Measurements from ENCODE around the gene C22orf15.
A peak's percentile ranks its signal among the peaks of the same experiment; 100 is the strongest.

Gene C22orf15

DNA sequence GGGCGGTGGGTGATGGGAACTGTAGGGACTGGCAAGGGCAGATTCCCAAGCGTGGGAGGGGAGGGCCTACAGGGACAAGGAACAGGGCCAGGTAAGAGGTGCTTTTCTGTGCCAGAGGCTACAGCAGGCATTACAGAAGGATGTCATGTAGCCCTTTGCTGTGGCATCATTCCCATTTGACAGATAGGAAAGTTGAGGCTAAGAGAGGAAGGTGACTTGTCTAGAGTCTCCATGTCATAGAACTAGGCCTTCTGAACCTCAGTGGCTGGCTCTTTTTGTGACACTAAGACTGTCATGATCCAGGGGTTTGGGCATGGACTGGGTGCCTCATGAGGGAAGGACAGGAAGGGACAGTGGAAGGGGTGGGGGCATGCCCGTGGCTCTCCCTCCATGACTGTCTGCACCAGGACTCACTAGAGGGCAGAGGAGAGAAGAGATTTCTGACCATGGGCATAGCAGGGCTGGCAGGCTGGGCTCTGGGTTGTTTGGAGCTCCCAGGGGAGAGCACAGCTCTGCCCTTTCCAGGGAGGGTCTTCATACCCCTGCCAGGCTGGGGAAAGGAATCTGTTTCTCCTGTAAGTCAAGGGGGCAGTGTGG is 13.1 kb downstream of the C22orf15 start:
- ATAC-seq (no peak), DNase-seq (ENCODE audit: low spot score in 2 of 2) (no peak)
- no peaks in the 10 kb centered on the region for H3K36me3 Mint-ChIP-seq
- no peaks in the 10 kb centered on the region for H3K9me3 Mint-ChIP-seq
- H3K4me3 Mint-ChIP-seq: no peak overlapping the region
- peaks cover 21% of the 10 kb centered on the region for H3K4me1 Mint-ChIP-seq
- H3K27ac Mint-ChIP-seq: no peak overlapping the region

DNA sequence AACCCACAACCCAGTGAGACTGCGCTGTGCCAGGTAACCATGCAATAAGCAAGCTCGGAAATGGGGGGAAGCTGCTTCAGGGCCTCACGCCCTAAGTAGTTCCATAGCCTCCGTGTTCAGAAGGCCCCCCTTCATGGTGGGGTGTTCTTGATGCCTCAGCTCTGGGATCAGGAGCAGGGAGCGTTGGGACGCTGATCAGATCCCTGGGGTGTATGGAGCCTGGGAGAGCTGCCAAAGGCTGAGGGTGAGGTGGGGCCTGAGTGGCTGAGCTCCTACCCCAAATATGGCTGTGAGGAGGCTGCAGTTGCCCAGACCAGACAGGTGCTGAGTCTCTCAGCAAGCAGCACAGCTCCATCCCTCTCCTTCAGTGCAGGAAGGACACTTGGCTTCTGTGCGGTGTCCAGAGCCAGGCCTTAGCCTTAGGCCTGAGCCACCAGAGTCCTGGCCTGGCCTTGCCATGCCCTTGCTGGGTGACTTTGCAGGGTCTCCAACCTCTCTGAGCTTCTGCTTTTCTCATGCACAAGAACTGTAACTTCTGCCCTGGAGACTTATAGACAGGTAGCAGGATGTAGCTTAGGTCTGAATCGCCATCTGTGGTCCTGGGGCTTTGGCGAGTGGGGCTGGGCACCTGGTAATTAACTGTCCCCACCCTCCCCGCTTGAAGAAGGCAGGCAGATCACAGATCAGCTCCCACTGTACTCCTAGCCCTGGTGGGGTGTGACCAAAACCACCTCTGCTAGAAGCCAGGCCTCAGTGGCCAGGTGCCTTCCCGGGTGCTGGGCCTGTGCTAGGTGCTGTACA is 15.2 kb downstream of the C22orf15 start:
- Mint-ChIP-seq H3K27ac (no peak overlapping the region), H3K4me1 (peaks cover 10% of the 10 kb centered on the region), H3K9me3 (no peaks in the 10 kb centered on the region), H3K36me3 (no peaks in the 10 kb centered on the region), H3K4me3 (no peak overlapping the region)
- DNase-seq (ENCODE audit: low spot score in 2 of 2) (no peak), ATAC-seq (no peak)

DNA sequence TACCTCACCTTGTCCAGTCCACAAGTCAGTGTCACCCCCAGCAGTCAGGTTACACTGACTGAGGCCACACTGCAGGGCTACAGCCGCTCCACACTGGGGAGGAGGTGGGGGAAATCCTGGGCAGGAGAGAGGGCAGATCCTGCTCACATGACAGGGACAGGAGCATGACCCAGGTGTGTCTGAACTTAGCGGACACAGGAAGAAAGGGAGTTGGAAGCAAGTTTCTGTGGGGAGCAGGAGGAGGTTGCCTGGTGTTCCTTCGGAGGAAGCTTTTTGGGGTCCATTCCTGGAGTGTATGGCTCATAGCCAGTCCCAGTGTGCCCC is 15.7 kb downstream of the C22orf15 start:
- ATAC-seq: no peak
- Mint-ChIP-seq H3K36me3 (no peaks in the 10 kb centered on the region), H3K4me3 (no peak overlapping the region), H3K4me1 (peaks cover 5% of the 10 kb centered on the region), H3K27ac (no peak overlapping the region), H3K9me3 (no peaks in the 10 kb centered on the region)
- DNase-seq (ENCODE audit: low spot score in 2 of 2): no peak

DNA sequence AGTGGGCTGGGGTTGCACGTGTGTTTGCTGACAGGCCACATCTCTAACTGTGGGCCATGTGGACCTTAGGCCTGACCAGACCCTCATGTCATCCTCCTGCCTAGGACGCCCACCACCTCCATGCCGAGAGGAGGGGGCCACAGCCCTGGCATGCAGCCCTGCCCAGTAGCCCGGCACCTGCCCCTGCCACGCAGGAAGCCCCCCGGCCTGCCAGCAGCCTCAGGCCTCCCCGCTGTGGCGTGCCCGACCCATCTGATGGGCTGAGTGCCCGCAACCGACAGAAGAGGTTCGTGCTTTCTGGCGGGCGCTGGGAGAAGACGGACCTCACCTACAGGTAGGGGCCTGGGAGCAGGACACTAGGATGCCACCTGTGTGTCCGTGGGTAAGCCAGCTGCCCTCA is 16.3 kb downstream of the C22orf15 start:
- ATAC-seq: no peak
- Mint-ChIP-seq H3K27ac (peak overlapping the region; percentile 69), H3K4me3 (no peak overlapping the region), H3K36me3 (no peaks in the 10 kb centered on the region), H3K9me3 (no peaks in the 10 kb centered on the region), H3K4me1 (peaks cover 5% of the 10 kb centered on the region)
- no peak for DNase-seq (ENCODE audit: low spot score in 2 of 2)

DNA sequence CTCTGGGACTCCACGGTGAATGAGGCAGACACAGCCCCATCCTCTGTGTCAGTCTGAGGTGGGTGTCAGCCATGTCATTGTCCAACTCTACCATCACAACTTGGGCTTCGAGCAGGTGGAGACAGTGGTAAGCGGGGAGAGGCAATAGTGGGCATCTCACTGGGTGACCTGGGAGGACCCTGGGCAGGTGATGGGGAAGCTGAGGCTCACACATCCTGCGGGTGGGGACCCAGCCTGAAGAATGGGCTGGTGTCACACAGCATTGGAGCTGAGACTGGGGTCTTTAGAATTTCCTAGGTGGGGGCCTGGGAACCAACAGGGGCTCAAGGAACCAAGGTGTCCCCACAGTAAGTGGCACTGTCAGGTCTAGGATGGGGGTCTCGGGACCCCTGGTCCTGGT is 16.9 kb downstream of the C22orf15 start:
- DNase-seq (ENCODE audit: low spot score in 2 of 2): no peak
- Mint-ChIP-seq H3K27ac (peak overlapping the region; percentile 69), H3K9me3 (no peaks in the 10 kb centered on the region), H3K36me3 (no peaks in the 10 kb centered on the region), H3K4me1 (peaks cover 5% of the 10 kb centered on the region), H3K4me3 (no peak overlapping the region)
- ATAC-seq: no peak

DNA sequence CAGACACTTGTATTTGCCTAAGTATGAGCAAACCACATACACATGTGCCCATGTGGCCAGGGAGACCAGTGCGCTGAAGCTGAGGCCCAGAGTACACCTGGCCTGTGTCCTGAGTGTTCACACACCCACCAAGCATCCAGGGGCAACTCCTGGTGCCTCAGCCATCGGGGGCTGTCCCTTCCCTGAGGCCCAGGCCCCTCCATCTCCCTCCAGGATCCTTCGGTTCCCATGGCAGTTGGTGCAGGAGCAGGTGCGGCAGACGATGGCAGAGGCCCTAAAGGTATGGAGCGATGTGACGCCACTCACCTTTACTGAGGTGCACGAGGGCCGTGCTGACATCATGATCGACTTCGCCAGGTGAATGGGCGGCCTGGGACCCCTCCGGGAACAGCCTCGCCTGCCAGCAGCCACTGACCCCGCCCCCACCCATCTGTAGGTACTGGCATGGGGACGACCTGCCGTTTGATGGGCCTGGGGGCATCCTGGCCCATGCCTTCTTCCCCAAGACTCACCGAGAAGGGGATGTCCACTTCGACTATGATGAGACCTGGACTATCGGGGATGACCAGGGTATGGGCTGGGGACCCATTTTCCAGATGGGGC is 17.5 kb downstream of the C22orf15 start:
- Mint-ChIP-seq H3K36me3 (no peaks in the 10 kb centered on the region), H3K4me1 (peaks cover 5% of the 10 kb centered on the region), H3K9me3 (no peaks in the 10 kb centered on the region), H3K4me3 (no peak overlapping the region), H3K27ac (no peak overlapping the region)
- ATAC-seq: no peak
- no peak for DNase-seq (ENCODE audit: low spot score in 2 of 2)

DNA sequence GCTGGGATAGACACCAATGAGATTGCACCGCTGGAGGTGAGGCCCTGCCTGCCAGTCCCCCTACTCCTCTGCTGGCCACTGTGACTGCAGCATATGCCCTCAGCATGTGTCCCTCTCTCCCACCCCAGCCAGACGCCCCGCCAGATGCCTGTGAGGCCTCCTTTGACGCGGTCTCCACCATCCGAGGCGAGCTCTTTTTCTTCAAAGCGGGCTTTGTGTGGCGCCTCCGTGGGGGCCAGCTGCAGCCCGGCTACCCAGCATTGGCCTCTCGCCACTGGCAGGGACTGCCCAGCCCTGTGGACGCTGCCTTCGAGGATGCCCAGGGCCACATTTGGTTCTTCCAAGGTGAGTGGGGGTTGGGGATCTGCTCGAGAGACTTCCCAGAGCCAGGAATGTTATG is 18.3 kb downstream of the C22orf15 start:
- Mint-ChIP-seq H3K36me3 (no peaks in the 10 kb centered on the region), H3K27ac (peak overlapping the region; percentile 73), H3K9me3 (no peaks in the 10 kb centered on the region), H3K4me1 (peaks cover 5% of the 10 kb centered on the region), H3K4me3 (no peak overlapping the region)
- ATAC-seq (no peak), DNase-seq (ENCODE audit: low spot score in 2 of 2) (no peak)

- H3K9me3 Mint-ChIP-seq: no peaks in the 10 kb centered on the region
- peaks cover 10% of the 10 kb centered on the region for H3K4me1 Mint-ChIP-seq
- peaks cover 3% of the 10 kb centered on the region for H3K36me3 Mint-ChIP-seq
- ATAC-seq (no peak), DNase-seq (ENCODE audit: low spot score in 2 of 2) (no peak)
- no peak overlapping the region for H3K4me3 Mint-ChIP-seq
- H3K27ac Mint-ChIP-seq: peak overlapping the region; percentile 73
Observed at GRCh38 chr22:23781511-23782183, 18.9 kb downstream of the C22orf15 start.

DNA sequence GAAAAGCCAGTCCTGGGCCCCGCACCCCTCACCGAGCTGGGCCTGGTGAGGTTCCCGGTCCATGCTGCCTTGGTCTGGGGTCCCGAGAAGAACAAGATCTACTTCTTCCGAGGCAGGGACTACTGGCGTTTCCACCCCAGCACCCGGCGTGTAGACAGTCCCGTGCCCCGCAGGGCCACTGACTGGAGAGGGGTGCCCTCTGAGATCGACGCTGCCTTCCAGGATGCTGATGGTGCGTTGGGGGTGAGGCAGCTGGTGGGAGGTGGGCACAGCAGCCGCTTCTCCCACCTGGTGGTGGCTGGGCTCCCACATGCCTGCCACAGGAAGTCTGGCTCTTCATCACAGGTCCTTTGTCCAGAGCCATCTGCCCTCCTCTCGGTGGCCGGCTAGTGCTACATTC is 19.5 kb downstream of the C22orf15 start:
- no peak overlapping the region for H3K27ac Mint-ChIP-seq
- DNase-seq (ENCODE audit: low spot score in 2 of 2): no peak
- H3K4me3 Mint-ChIP-seq: no peak overlapping the region
- no peak for ATAC-seq
- peaks cover 11% of the 10 kb centered on the region for H3K4me1 Mint-ChIP-seq
- peaks cover 6% of the 10 kb centered on the region for H3K36me3 Mint-ChIP-seq
- no peaks in the 10 kb centered on the region for H3K9me3 Mint-ChIP-seq

- DNase-seq (ENCODE audit: low spot score in 2 of 2) (no peak), ATAC-seq (no peak)
- H3K4me3 Mint-ChIP-seq: no peak overlapping the region
- no peak overlapping the region for H3K27ac Mint-ChIP-seq
- H3K4me1 Mint-ChIP-seq: peaks cover 11% of the 10 kb centered on the region
- no peaks in the 10 kb centered on the region for H3K9me3 Mint-ChIP-seq
- peaks cover 6% of the 10 kb centered on the region for H3K36me3 Mint-ChIP-seq
Observed at GRCh38 chr22:23782703-23783102, 19.9 kb downstream of the C22orf15 start.

- Mint-ChIP-seq H3K36me3 (peaks cover 9% of the 10 kb centered on the region), H3K4me1 (peaks cover 11% of the 10 kb centered on the region), H3K4me3 (no peak overlapping the region), H3K27ac (no peak overlapping the region), H3K9me3 (no peaks in the 10 kb centered on the region)
- ATAC-seq (no peak), DNase-seq (ENCODE audit: low spot score in 2 of 2) (no peak)
Observed at GRCh38 chr22:23783265-23784150, 20.7 kb downstream of the C22orf15 start.

DNA sequence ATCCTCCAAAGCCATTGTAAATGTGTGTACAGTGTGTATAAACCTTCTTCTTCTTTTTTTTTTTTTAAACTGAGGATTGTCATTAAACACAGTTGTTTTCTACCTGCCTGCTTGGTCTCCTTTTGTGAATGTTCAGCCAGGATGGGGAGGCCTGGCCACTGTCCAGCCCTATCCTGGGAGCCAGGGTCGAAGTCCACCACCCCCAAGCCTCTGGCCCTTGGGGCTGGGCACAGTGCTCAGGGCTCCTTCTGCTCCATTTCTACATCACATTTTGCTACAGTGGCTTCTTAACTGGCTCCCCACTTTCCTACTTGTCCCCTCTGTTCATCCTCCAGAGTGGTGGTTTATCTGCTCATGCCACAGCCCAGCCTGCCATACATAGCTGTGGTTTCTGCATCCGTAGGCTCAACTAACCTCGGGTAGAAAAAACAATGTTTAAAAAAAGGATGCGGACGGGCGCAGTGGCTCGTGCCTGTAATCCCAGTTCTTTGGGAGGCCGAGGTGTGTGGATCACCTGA is 21.5 kb downstream of the C22orf15 start:
- ATAC-seq (no peak), DNase-seq (ENCODE audit: low spot score in 2 of 2) (no peak)
- no peak overlapping the region for H3K4me3 Mint-ChIP-seq
- peak overlapping the region; percentile 73 for H3K27ac Mint-ChIP-seq
- peaks cover 17% of the 10 kb centered on the region for H3K36me3 Mint-ChIP-seq
- H3K4me1 Mint-ChIP-seq: peaks cover 11% of the 10 kb centered on the region
- H3K9me3 Mint-ChIP-seq: no peaks in the 10 kb centered on the region

GRCh38 chr22:23786261-23786710 is 23.5 kb downstream of the C22orf15 start:
- DNase-seq (ENCODE audit: low spot score in 2 of 2): no peak
- ATAC-seq: no peak
- Mint-ChIP-seq H3K36me3 (peaks cover 21% of the 10 kb centered on the region), H3K27ac (peak overlapping the region; percentile 92), H3K4me3 (peak overlapping the region; percentile 75), H3K4me1 (peaks cover 14% of the 10 kb centered on the region), H3K9me3 (no peaks in the 10 kb centered on the region)

DNA sequence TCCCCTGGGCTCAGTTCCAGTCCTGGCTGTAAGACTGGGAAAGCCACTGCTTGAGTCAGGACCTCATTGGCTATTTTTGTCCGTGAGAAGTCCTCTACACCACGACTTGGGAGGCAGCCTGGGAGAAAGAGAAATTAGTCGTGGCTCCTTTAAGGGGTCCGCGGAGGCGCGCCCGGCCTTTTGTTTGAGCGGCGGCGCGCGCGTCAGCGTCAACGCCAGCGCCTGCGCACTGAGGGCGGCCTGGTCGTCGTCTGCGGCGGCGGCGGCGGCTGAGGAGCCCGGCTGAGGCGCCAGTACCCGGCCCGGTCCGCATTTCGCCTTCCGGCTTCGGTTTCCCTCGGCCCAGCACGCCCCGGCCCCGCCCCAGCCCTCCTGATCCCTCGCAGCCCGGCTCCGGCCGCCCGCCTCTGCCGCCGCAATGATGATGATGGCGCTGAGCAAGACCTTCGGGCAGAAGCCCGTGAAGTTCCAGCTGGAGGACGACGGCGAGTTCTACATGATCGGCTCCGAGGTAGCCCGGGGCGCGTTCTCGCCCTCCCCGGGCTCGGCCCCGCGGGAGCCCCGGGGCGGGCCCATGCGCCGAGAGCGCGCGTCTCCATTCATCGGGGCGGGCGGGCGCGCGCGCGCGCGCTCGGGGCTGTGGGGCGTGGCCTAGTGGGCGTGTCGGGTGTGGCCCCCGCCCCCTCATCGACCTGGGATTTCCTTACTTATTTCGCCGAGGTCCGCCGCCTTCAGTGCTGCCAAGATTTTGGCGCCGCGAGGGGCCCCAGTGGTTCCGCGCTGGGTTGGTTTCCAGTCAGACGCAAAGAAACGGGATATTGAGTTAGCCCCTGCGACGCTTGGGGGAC is 24.2 kb downstream of the C22orf15 start, which contains the start of gene SMARCB1:
TSS of gene SMARCB1 (plus strand) at position 215 of the 848 bp plus-strand sequence. CDS start at position 419, 204 bp downstream.
- Mint-ChIP-seq H3K9me3 (no peaks in the 10 kb centered on the region), H3K4me1 (peaks cover 14% of the 10 kb centered on the region), H3K27ac (peak within 1 kb of the TSS; percentile 92), H3K4me3 (peak within 1 kb of the TSS; percentile 75), H3K36me3 (peaks cover 22% of the 10 kb centered on the region)
- peak; percentile 80 to 91 for DNase-seq (ENCODE audit: low spot score in 2 of 2)
- peak; percentile 90 for ATAC-seq
